H1 (cell line): ENCODE results near the gene TPRX1. TPM values are rescaled to one million over a fixed set of nuclear protein-coding genes. Genes with fewer than 3 reads are reported as not detected.

Source experiments
- CTCF ChIA-PET: fragments of 300-600 bp; sonication (Branson Sonifier 250); formaldehyde crosslinking; loops from one replicate; lab custom pipeline; 2021; ENCODE audit not compliant: partially characterized antibody; lab: Charles Lee
- POLR2A ChIA-PET: fragments of 300-600 bp; sonication (Branson Sonifier 250); formaldehyde crosslinking; loops from one replicate; lab custom pipeline; 2021; ENCODE audit warnings: inconsistent platforms; ENCODE audit not compliant: partially characterized antibody; lab: Charles Lee
- DNase-seq, 2 experiments: peaks; one replicate each; pipeline versions ENCODE4 v3.0.0 to v3.0.0-alpha.2; 2010 to 2022; ENCODE audit warnings: low spot score in 2 of 2, low read depth in 1 of 2, mixed read lengths in 1 of 2
- FAIRE-seq: peaks from 2 replicates; lab custom pipeline; 2011; peaks lifted over from hg19 to GRCh38; lab: Jason Lieb, UNC
- H2AFZ ChIP-seq: 2 replicates; pipeline ENCODE4 v1.8.1; 2012; ENCODE audit warnings: low read length, inconsistent platforms
- H2AK5ac ChIP-seq: 2 replicates; pipeline ENCODE4 v1.6.1; 2013; ENCODE audit warnings: low read depth, low read length
- H2BK120ac ChIP-seq: replicated peaks from 2 replicates; pipeline ENCODE3; 2013; ENCODE audit warnings: low read depth, low read length, inconsistent platforms
- H2BK12ac ChIP-seq: 2 replicates; pipeline ENCODE4 v1.6.1; 2013; ENCODE audit warnings: low read depth, low read length
- H2BK15ac ChIP-seq: 2 replicates; pipeline ENCODE4 v1.6.1; 2013; ENCODE audit warnings: low read length
- H2BK20ac ChIP-seq: 2 replicates; pipeline ENCODE4 v1.6.1; 2013; ENCODE audit warnings: low read length
- H2BK5ac ChIP-seq: 2 replicates; pipeline ENCODE4 v1.6.1; 2013; ENCODE audit warnings: low read depth, low read length
- H3K14ac ChIP-seq: 2 replicates; pipeline ENCODE4 v1.6.1; 2013; ENCODE audit warnings: inconsistent platforms; ENCODE audit not compliant: insufficient read length
- H3K18ac ChIP-seq: 2 replicates; pipeline ENCODE4 v1.6.1; 2013; ENCODE audit warnings: low read length; ENCODE audit errors: extremely low read depth
- H3K23ac ChIP-seq: 2 replicates; pipeline ENCODE4 v1.6.1; 2013; ENCODE audit warnings: inconsistent platforms; ENCODE audit not compliant: insufficient read length
- H3K23me2 ChIP-seq: 2 replicates; pipeline ENCODE4 v1.6.1; 2013; ENCODE audit warnings: low read depth, low read length
- H3K27ac ChIP-seq: 2 replicates; pipeline ENCODE4 v1.6.1; 2011; ENCODE audit warnings: low read depth, low read length, inconsistent platforms
- H3K27me3 ChIP-seq, 4 experiments: replicated peaks in 1 of 4; 1 replicate in 1 of 4; 2 replicates in 3 of 4; pipeline versions ENCODE4 v1.6.1 to v1.8.1; 2011 to 2013; ENCODE audit warnings: low read length in 3 of 4, mild to moderate bottlenecking in 3 of 4, inconsistent platforms in 2 of 4, mixed read lengths in 2 of 4, moderate library complexity in 1 of 4; ENCODE audit not compliant: control insufficient read depth in 3 of 4, insufficient read depth in 3 of 4; ENCODE audit errors: extremely low read depth in 1 of 4
- H3K36me3 ChIP-seq, 4 experiments: 2 replicates each; pipeline versions ENCODE4 v1.6.1 to v1.8.1; 2011 to 2013; ENCODE audit warnings: mild to moderate bottlenecking in 4 of 4, low read length in 3 of 4, moderate library complexity in 2 of 4, control low read depth in 1 of 4, inconsistent platforms in 1 of 4; ENCODE audit not compliant: insufficient read depth in 4 of 4, control insufficient read depth in 2 of 4
- H3K4ac ChIP-seq: replicated peaks from 2 replicates; pipeline ENCODE3; 2013; ENCODE audit warnings: low read length, low read depth, mixed read lengths, inconsistent platforms; ENCODE audit not compliant: insufficient read length
- H3K4me1 ChIP-seq, 4 experiments: replicated peaks in 1 of 4; 1 replicate in 1 of 4; 2 replicates in 3 of 4; pipeline versions ENCODE4 v1.6.1 to v1.8.1; 2011 to 2013; ENCODE audit warnings: low read length in 3 of 4, inconsistent platforms in 2 of 4, mixed read lengths in 1 of 4; ENCODE audit not compliant: insufficient read depth in 4 of 4, control insufficient read depth in 3 of 4
- H3K4me2 ChIP-seq, 2 experiments: 2 replicates each; pipeline versions ENCODE4 v1.6.1 to v1.8.1; 2011 to 2013; ENCODE audit warnings: low read depth in 2 of 2, low read length in 2 of 2, control low read depth in 1 of 2, inconsistent platforms in 1 of 2, mild to moderate bottlenecking in 1 of 2; ENCODE audit not compliant: insufficient read depth in 1 of 2
- H3K4me3 ChIP-seq, 4 experiments: fragments of 200-600, 300-600 bp in 1 of 4; sonication (generic), shearing (Covaris generic), sonication (Bioruptor Twin) in 1 of 4; 2 replicates each; pipeline versions ENCODE4 v1.5.1 to v1.8.1; 2011 to 2016; ENCODE audit warnings: low read length in 4 of 4, low read depth in 3 of 4, control low read depth in 2 of 4, inconsistent platforms in 2 of 4, mild to moderate bottlenecking in 2 of 4, mixed read lengths in 1 of 4, moderate library complexity in 1 of 4; ENCODE audit not compliant: insufficient read depth in 2 of 4; ENCODE audit errors: extremely low read depth in 1 of 4
- H3K56ac ChIP-seq: replicated peaks from 2 replicates; pipeline ENCODE3; 2013; ENCODE audit warnings: low read depth, mild to moderate bottlenecking, mixed read lengths, low read length, inconsistent platforms; ENCODE audit not compliant: insufficient read length
- H3K79me1 ChIP-seq: 2 replicates; pipeline ENCODE4 v1.6.1; 2013; ENCODE audit warnings: low read depth, low read length, control low read depth
- H3K79me2 ChIP-seq, 2 experiments: 2 replicates each; pipeline versions ENCODE4 v1.6.1 to v1.8.1; 2012 to 2013; ENCODE audit warnings: low read length in 2 of 2, mild to moderate bottlenecking in 2 of 2, inconsistent platforms in 1 of 2; ENCODE audit not compliant: insufficient read depth in 2 of 2, control insufficient read depth in 1 of 2
- H3K9ac ChIP-seq, 4 experiments: replicated peaks in 1 of 4; 1 replicate in 1 of 4; 2 replicates in 3 of 4; pipeline versions ENCODE4 v1.6.1 to v1.8.1; 2011 to 2013; ENCODE audit warnings: low read depth in 3 of 4, low read length in 3 of 4, control low read depth in 2 of 4, mild to moderate bottlenecking in 2 of 4, moderate library complexity in 2 of 4, inconsistent platforms in 1 of 4; ENCODE audit errors: extremely low read depth in 1 of 4
- H3K9me3 ChIP-seq, 2 experiments: 2 replicates each; pipeline versions ENCODE4 v1.6.1 to v1.8.1; 2012 to 2013; ENCODE audit warnings: mild to moderate bottlenecking in 2 of 2, moderate library complexity in 2 of 2, control low read depth in 1 of 2, inconsistent platforms in 1 of 2, low read depth in 1 of 2, low read length in 1 of 2, mixed read lengths in 1 of 2; ENCODE audit not compliant: insufficient read depth in 2 of 2
- H4K20me1 ChIP-seq, 2 experiments: replicated peaks in 1 of 2; 2 replicates each; pipeline versions ENCODE3 to v1.8.1; 2011 to 2013; ENCODE audit warnings: inconsistent platforms in 2 of 2, low read length in 2 of 2, mild to moderate bottlenecking in 1 of 2; ENCODE audit not compliant: insufficient read depth in 2 of 2, control insufficient read depth in 1 of 2
- H4K5ac ChIP-seq: 2 replicates; pipeline ENCODE4 v1.6.1; 2013; ENCODE audit warnings: low read length, low read depth, mixed read lengths, inconsistent platforms; ENCODE audit not compliant: insufficient read length
- H4K8ac ChIP-seq: 2 replicates; pipeline ENCODE4 v1.8.0; 2013; ENCODE audit warnings: mild to moderate bottlenecking, moderate library complexity, low read length, inconsistent platforms; ENCODE audit not compliant: insufficient read depth; ENCODE audit errors: extremely low read depth
- H4K91ac ChIP-seq: replicated peaks from 2 replicates; pipeline ENCODE3; 2013; ENCODE audit warnings: low read length, mixed read lengths, inconsistent platforms; ENCODE audit not compliant: insufficient read length
- CBX8 ChIP-seq: fragments of 300-800, 300-1000 bp; sonication (generic); IDR thresholded peaks from 2 replicates; pipeline ENCODE4 v1.7.1; 2016; ENCODE audit warnings: low read depth, low read length, borderline replicate concordance
- CEBPB ChIP-seq: IDR thresholded peaks from 2 replicates; pipeline ENCODE4 v1.6.1; 2012; ENCODE audit warnings: low read depth, low read length
- CHD2 ChIP-seq: IDR thresholded peaks from 2 replicates; pipeline ENCODE4 v1.6.1; 2012; ENCODE audit warnings: low read length, improper control_type of control experiment
- FOSL1 ChIP-seq: IDR thresholded peaks from 2 replicates; pipeline ENCODE4 v1.6.1; 2011; ENCODE audit warnings: mild to moderate bottlenecking, low read depth, low read length, moderate library complexity; ENCODE audit not compliant: insufficient read depth
- KDM1A ChIP-seq: fragments of 200-600, 300-600 bp; sonication (generic); IDR thresholded peaks from 2 replicates; pipeline ENCODE4 v1.7.1; 2016; ENCODE audit warnings: mild to moderate bottlenecking, low read length, borderline replicate concordance
- MAFK ChIP-seq: IDR thresholded peaks from 2 replicates; pipeline ENCODE4 v1.6.1; 2012; ENCODE audit warnings: low read depth, mild to moderate bottlenecking, improper control_type of control experiment, low read length
- POLR2A ChIP-seq, 2 experiments: IDR thresholded peaks; 1 replicate in 1 of 2; 2 replicates in 1 of 2; pipeline ENCODE4 v1.6.1; 2011; ENCODE audit warnings: low read depth in 2 of 2, low read length in 2 of 2, mild to moderate bottlenecking in 2 of 2; ENCODE audit errors: control extremely low read depth in 1 of 2
- RFX5 ChIP-seq: IDR thresholded peaks from 2 replicates; pipeline ENCODE4 v1.6.1; 2011; ENCODE audit warnings: low read depth, low read length, improper control_type of control experiment, borderline replicate concordance
- RXRA ChIP-seq: IDR thresholded peaks from 2 replicates; pipeline ENCODE4 v1.6.1; 2011; ENCODE audit warnings: low read depth, mild to moderate bottlenecking, low read length, moderate library complexity; ENCODE audit not compliant: insufficient read depth
- SAP30 ChIP-seq: fragments of 300-600 bp; sonication (generic); IDR thresholded peaks from 2 replicates; pipeline ENCODE4 v1.7.1; 2012; ENCODE audit warnings: low read length, moderate library complexity, mild to moderate bottlenecking, inconsistent platforms; ENCODE audit not compliant: insufficient read depth, insufficient replicate concordance
- SRF ChIP-seq: IDR thresholded peaks from 2 replicates; pipeline ENCODE4 v1.6.1; 2011; ENCODE audit warnings: mild to moderate bottlenecking, low read depth, low read length, moderate library complexity
- SUZ12 ChIP-seq: fragments of 200-600 bp; sonication (generic); IDR thresholded peaks from 2 replicates; pipeline ENCODE4 v1.6.1; 2012; ENCODE audit warnings: mild to moderate bottlenecking, inconsistent platforms, low read length, moderate library complexity, mixed read lengths
- WGBS, 2 experiments: shearing (Covaris generic) in 1 of 2; methylation state at CpG; one replicate each; pipeline versions ENCODE4 v1.1.6 to v1.1.7; 2013 to 2015; ENCODE audit warnings: low lambda C conversion rate in 2 of 2, mixed read lengths in 2 of 2, inconsistent platforms in 1 of 2, low coverage in 1 of 2, missing lambda C conversion rate in 1 of 2; ENCODE audit not compliant: insufficient replicate concordance in 2 of 2, insufficient coverage in 1 of 2, insufficient read length in 1 of 2; ENCODE audit errors: extremely low coverage in 1 of 2, missing lambda C conversion rate in 1 of 2; 5-methylcytosine and 5-hydroxymethylcytosine counted together
- polyA plus RNA-seq, 7 experiments: library from polyadenylated mRNA; depleted of rRNA in 3 of 7; stranded (reverse) in 5 of 7; unstranded in 2 of 7; fragments of >200 nt in 5 of 7; fragments of 200-250 nt in 2 of 7; gene quantifications; 1 replicate in 5 of 7; 2 replicates in 1 of 7; 4 replicates in 1 of 7; pipeline versions ENCODE4 v1.2.1 to v1.2.3, GENCODE V29; 2011 to 2013; ENCODE audit warnings: missing spikeins in 2 of 7, mixed read lengths in 2 of 7
- total RNA-seq: library from RNA; stranded (reverse); fragmentation: NEBNext Ultra II Directional; extraction: Animal tissue kit (Norgen Biotek cat#: 25700); gene quantifications from 2 replicates; pipeline ENCODE4 v1.2.1, GENCODE V29; 2021
- TF ChIP-seq, protein P1 (sequence below): IDR thresholded peaks from 2 replicates; pipeline ENCODE4 v1.6.1; 2011; ENCODE audit warnings: low read length, improper control_type of control experiment

TPRX1 gene
- total and polyA plus RNA-seq, 2 of the 8 experiments (the other 6 are each of a cell fraction or from before 2014, with no cell fraction given) = 0.03 TPM; not detected in 1

DNA sequence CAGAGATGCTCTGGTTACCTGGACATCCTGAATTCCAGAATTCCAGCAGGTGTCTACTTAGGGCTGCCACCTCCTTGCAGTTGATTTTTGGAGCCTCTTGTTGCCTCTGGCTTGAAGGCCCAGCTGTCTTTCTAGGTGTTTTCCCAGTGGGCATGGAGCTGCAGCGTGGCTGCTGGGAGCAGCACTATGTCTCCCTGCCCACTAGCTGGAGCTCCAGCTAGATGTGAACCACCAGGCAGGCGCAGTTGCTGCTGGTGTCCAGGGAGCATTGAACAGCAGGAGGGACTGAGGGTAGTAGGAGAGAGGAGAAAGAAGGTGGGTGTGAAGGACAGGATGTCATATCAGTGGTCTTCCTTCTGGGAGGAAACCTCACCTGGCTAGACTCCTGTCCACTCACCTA, 35.7 kb downstream of the TPRX1 start:
- 75% methylated on average over 2 of the region's 2 CpGs; no CpG with 5 or more reads in 1 of the 2 experiments for WGBS, 2 experiments
- H3K4me1 ChIP-seq = peaks cover 0 to 6% (median 3%) of the 10 kb centered on the region in 4 experiments; a peak in 5 of 7 replicates
- no peak overlapping the region for H4K5ac ChIP-seq
- no peaks in the 10 kb centered on the region for H3K79me2 ChIP-seq
- H4K8ac ChIP-seq = no peak overlapping the region; the same call in 1 of the 2 replicates
- no peak overlapping the region for H2BK20ac ChIP-seq
- no peak overlapping the region for H3K23ac ChIP-seq
- no peak overlapping the region for H3K4me3 ChIP-seq
- ChIA-PET CTCF (interaction anchor here (5.4 to 6.3 kb wide), 2 partner anchors 20 to 55 kb away, joined by 31 to 150 read pairs; partner anchors contain the start of gene EHD2), POLR2A (interaction anchor here (0.6 to 7.2 kb wide), 7 partner anchors 8 to 26 kb away, joined by 3 to 46 read pairs (median 7); partner anchors contain the start of gene SELENOW)
- no peaks in the 10 kb centered on the region for H3K36me3 ChIP-seq
- no peak overlapping the region for H3K9ac ChIP-seq
- no peaks in the 10 kb centered on the region for H3K79me1 ChIP-seq
- H3K14ac ChIP-seq = no peak overlapping the region
- no peak overlapping the region for H4K91ac ChIP-seq
- no peaks in the 10 kb centered on the region for H3K27me3 ChIP-seq
- H3K23me2 ChIP-seq = peaks cover 9% of the 10 kb centered on the region; the same call in 1 of the 2 replicates
- no peak overlapping the region for H3K4me2 ChIP-seq
- FAIRE-seq = no peak
- H3K4ac ChIP-seq = no peak overlapping the region
- H3K56ac ChIP-seq = no peak overlapping the region
- no peak overlapping the region for H3K27ac ChIP-seq
- H3K18ac ChIP-seq = no peak overlapping the region
- 0 out of 2 replicates have a peak overlapping the region, but pooled peaks have one; percentile 72 for H2BK15ac ChIP-seq
- no peak for DNase-seq
- no peak overlapping the region for H2BK120ac ChIP-seq
- H4K20me1 ChIP-seq = no peaks in the 10 kb centered on the region
- peak overlapping the region; percentile 66; the same call in 1 of the 2 replicates for H2AK5ac ChIP-seq
- no peak overlapping the region for H2BK5ac ChIP-seq
- H2BK12ac ChIP-seq = peak overlapping the region; percentile 55; the same call in 1 of the 2 replicates
- no peak overlapping the region for H2AFZ ChIP-seq
- H3K9me3 ChIP-seq = no peaks in the 10 kb centered on the region
- TF ChIP-seq, protein P1, sequence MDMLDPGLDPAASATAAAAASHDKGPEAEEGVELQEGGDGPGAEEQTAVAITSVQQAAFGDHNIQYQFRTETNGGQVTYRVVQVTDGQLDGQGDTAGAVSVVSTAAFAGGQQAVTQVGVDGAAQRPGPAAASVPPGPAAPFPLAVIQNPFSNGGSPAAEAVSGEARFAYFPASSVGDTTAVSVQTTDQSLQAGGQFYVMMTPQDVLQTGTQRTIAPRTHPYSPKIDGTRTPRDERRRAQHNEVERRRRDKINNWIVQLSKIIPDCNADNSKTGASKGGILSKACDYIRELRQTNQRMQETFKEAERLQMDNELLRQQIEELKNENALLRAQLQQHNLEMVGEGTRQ = no peak
- no peak for TF ChIP-seq POLR2A (IDR thresholded peaks at IDR 0.05; ENCODE audit: control extremely low read depth in 1 of 2, low read depth in 2 of 2, low read length in 2 of 2)
- TF ChIP-seq FOSL1 = no peak
- TF ChIP-seq RXRA = no peak
- TF ChIP-seq SRF = no peak
- TF ChIP-seq CBX8 = no peak
- TF ChIP-seq CHD2 = no peak
- TF ChIP-seq KDM1A = no peak
- no peak for TF ChIP-seq RFX5
- TF ChIP-seq SUZ12 = no peak
- TF ChIP-seq MAFK = no peak
- TF ChIP-seq CEBPB = no peak
- no peak for TF ChIP-seq SAP30
